IMR-90 (cell line): ENCODE measurements around the gene KLHL11. TPM values are rescaled to one million over a fixed set of nuclear protein-coding genes. Genes with fewer than 3 reads are reported as not detected.

Experiments used
- ATAC-seq: fragments of 200-7000 bp; cut with Tn5 transposase; 2 replicates; pipeline ENCODE4 v1.9.1; 2020; ENCODE audit warnings: low read depth, mild to moderate bottlenecking, moderate library complexity
- BruUV-seq: library from RNA; stranded (reverse); fragments of 400-500 nt; replicated peaks from 2 replicates; lab custom pipeline; 2021; lab: Mats Ljungman, UMichigan
- CTCF ChIA-PET: fragments of 300-600 bp; formaldehyde crosslinking; extraction: SDS; loops from one replicate; lab custom pipeline; 2021; ENCODE audit warnings: antibody characterized with exemption; lab: Yijun Ruan, JAX
- POLR2A ChIA-PET: fragments of 300-600 bp; sonication (Branson Sonifier 250); formaldehyde crosslinking; loops from one replicate; lab custom pipeline; 2022; ENCODE audit warnings: antibody characterized with exemption; ENCODE audit not compliant: unreplicated experiment; lab: Charles Lee
- DNase-seq: peaks from one replicate; pipeline ENCODE4 v3.0.0; 2013
- H2AFZ ChIP-seq: replicated peaks from 2 replicates; pipeline ENCODE3; 2013; ENCODE audit warnings: low read length, mild to moderate bottlenecking; ENCODE audit not compliant: poor library complexity
- H2AK5ac ChIP-seq: 2 replicates; pipeline ENCODE4 v1.6.1; 2013; ENCODE audit warnings: low read depth, low read length, inconsistent platforms
- H2AK9ac ChIP-seq: replicated peaks from 2 replicates; pipeline ENCODE3; 2013; ENCODE audit warnings: mild to moderate bottlenecking, low read depth, low read length, moderate library complexity; ENCODE audit not compliant: poor library complexity
- H2BK120ac ChIP-seq: 2 replicates; pipeline ENCODE4 v1.6.1; 2013; ENCODE audit warnings: low read depth, low read length, inconsistent platforms
- H2BK15ac ChIP-seq: 3 replicates; pipeline ENCODE4 v1.6.1; 2013; ENCODE audit warnings: low read depth, low read length, inconsistent platforms
- H2BK20ac ChIP-seq: 2 replicates; pipeline ENCODE4 v1.6.1; 2013; ENCODE audit warnings: low read depth, mild to moderate bottlenecking, inconsistent platforms, low read length, moderate library complexity
- H2BK5ac ChIP-seq: 2 replicates; pipeline ENCODE4 v1.6.1; 2013; ENCODE audit warnings: mild to moderate bottlenecking, low read depth, low read length, inconsistent platforms; ENCODE audit not compliant: poor library complexity, severe bottlenecking
- H3K14ac ChIP-seq: replicated peaks from 2 replicates; pipeline ENCODE4 v1.6.1; 2013; ENCODE audit warnings: low read depth, low read length, inconsistent platforms
- H3K18ac ChIP-seq: 2 replicates; pipeline ENCODE4 v1.6.1; 2013; ENCODE audit warnings: low read depth, low read length, control low read depth
- H3K23ac ChIP-seq: 2 replicates; pipeline ENCODE4 v1.6.1; 2013; ENCODE audit warnings: low read depth, low read length, inconsistent platforms
- H3K27ac ChIP-seq: 2 replicates; pipeline ENCODE4 v1.5.1; 2013; ENCODE audit warnings: mild to moderate bottlenecking, control low read depth, low read length; ENCODE audit not compliant: insufficient read depth
- H3K27me3 ChIP-seq: 2 replicates; pipeline ENCODE4 v1.6.1; 2013; ENCODE audit warnings: low read length; ENCODE audit not compliant: control insufficient read depth, insufficient read depth
- H3K36me3 ChIP-seq: 2 replicates; pipeline ENCODE4 v1.6.1; 2013; ENCODE audit warnings: low read length, mixed read lengths; ENCODE audit not compliant: control insufficient read depth, insufficient read depth
- H3K4ac ChIP-seq: 2 replicates; pipeline ENCODE4 v1.6.1; 2013; ENCODE audit warnings: low read depth, low read length, inconsistent platforms
- H3K4me1 ChIP-seq: 2 replicates; pipeline ENCODE4 v1.6.1; 2013; ENCODE audit warnings: low read length, mixed read lengths; ENCODE audit not compliant: control insufficient read depth, insufficient read depth
- H3K4me2 ChIP-seq: 2 replicates; pipeline ENCODE4 v1.6.1; 2013; ENCODE audit warnings: low read depth, mild to moderate bottlenecking, control low read depth, low read length, moderate library complexity
- H3K4me3 ChIP-seq: 2 replicates; pipeline ENCODE4 v1.5.1; 2013; ENCODE audit warnings: low read depth, mild to moderate bottlenecking, control low read depth, low read length, moderate library complexity; ENCODE audit not compliant: insufficient read depth
- H3K56ac ChIP-seq: 2 replicates; pipeline ENCODE4 v1.6.1; 2013; ENCODE audit warnings: low read length, inconsistent platforms; ENCODE audit not compliant: insufficient read depth; ENCODE audit errors: extremely low read depth
- H3K79me1 ChIP-seq, 2 experiments: 2 replicates each; pipeline ENCODE4 v1.6.1; 2013; ENCODE audit warnings: low read length in 2 of 2, inconsistent platforms in 1 of 2, low read depth in 1 of 2
- H3K9ac ChIP-seq: 2 replicates; pipeline ENCODE4 v1.6.1; 2013; ENCODE audit warnings: low read depth, low read length, control low read depth
- H3K9me1 ChIP-seq: 2 replicates; pipeline ENCODE4 v1.6.1; 2013; ENCODE audit warnings: low read length, inconsistent platforms; ENCODE audit not compliant: insufficient read depth
- H3K9me3 ChIP-seq: 2 replicates; pipeline ENCODE4 v1.6.1; 2013; ENCODE audit warnings: low read length; ENCODE audit not compliant: control insufficient read depth, insufficient read depth
- H4K20me1 ChIP-seq: 2 replicates; pipeline ENCODE4 v1.6.1; 2013; ENCODE audit warnings: low read length, inconsistent platforms; ENCODE audit not compliant: insufficient read depth
- H4K5ac ChIP-seq: 2 replicates; pipeline ENCODE4 v1.6.1; 2013; ENCODE audit warnings: mild to moderate bottlenecking, low read depth, low read length, control low read depth
- H4K8ac ChIP-seq, 2 experiments: 2 replicates each; pipeline ENCODE4 v1.6.1; 2013; ENCODE audit warnings: low read depth in 2 of 2, low read length in 2 of 2, control low read depth in 1 of 2, inconsistent platforms in 1 of 2
- H4K91ac ChIP-seq: 2 replicates; pipeline ENCODE4 v1.6.1; 2013; ENCODE audit warnings: low read depth, low read length, inconsistent platforms; ENCODE audit not compliant: insufficient read depth
- ELK1 ChIP-seq: fragments of 150-350 bp; IDR thresholded peaks from 2 replicates; pipeline ENCODE4 v1.6.1; 2016; ENCODE audit warnings: low read depth, mild to moderate bottlenecking, low read length, moderate library complexity, borderline replicate concordance
- RFX5 ChIP-seq: IDR thresholded peaks from 2 replicates; pipeline ENCODE4 v1.8.0; 2012; ENCODE audit warnings: low read depth, mild to moderate bottlenecking, low read length, moderate library complexity
- WGBS, 2 experiments: methylation state at CpG; one replicate each; pipeline versions ENCODE4 v1.1.5 to v1.1.7; 2013; ENCODE audit warnings: missing lambda C conversion rate in 2 of 2; ENCODE audit not compliant: insufficient read length in 1 of 2; ENCODE audit errors: extremely low coverage in 2 of 2; 5-methylcytosine and 5-hydroxymethylcytosine counted together
- dilution Hi-C: fragments of 300-500 bp; cut with HindIII; formaldehyde crosslinking; loops from one replicate; pipeline ENCODE4 v1.14.3; 2018; ENCODE audit warnings: low sequenced_read_pairs; ENCODE audit not compliant: unreplicated experiment
- in situ Hi-C: fragments of 300-500 bp; cut with MboI; formaldehyde crosslinking; loops from 3 replicates; pipeline ENCODE4 v1.14.3; 2019; ENCODE audit warnings: low sequenced_read_pairs, inconsistent platforms, mixed read lengths
- intact Hi-C: fragments of 100-400 bp; cut with micrococcal nuclease; formaldehyde crosslinking; loops from 2 replicates; pipeline ENCODE4 v1.10.0; 2022
- polyA plus RNA-seq, 3 experiments: library from polyadenylated mRNA; depleted of rRNA; stranded (reverse); fragments of >200 nt; gene quantifications; 2 replicates each; pipeline ENCODE4 v1.2.3, GENCODE V29; 2012; ENCODE audit warnings: low replicate concordance in 1 of 3
- total RNA-seq: library from RNA; depleted of rRNA; stranded (reverse); fragments of >200 nt; gene quantifications from 2 replicates; pipeline ENCODE4 v1.2.3, GENCODE V29; 2012

Gene KLHL11
- total and polyA plus RNA-seq, 2 of the 4 experiments (the other 2 are of a cell fraction) = 4.1 to 38.5 TPM

GRCh38 chr17:41868568-41868967, 3.3 kb upstream of the KLHL11 start:
- in situ Hi-C loops (no loop called here), dilution Hi-C loops (no loop called here), intact Hi-C loops (loop anchor here (5.0 kb wide), 1 partner anchor 131 kb away; no protein-coding TSS in a partner anchor)
- Histone ChIP-seq H3K4me1 (peaks cover 6% of the 10 kb centered on the region), H4K20me1 (peaks cover 15% of the 10 kb centered on the region; the same call in 1 of the 2 replicates), H4K5ac (no peak overlapping the region), H3K18ac (no peak overlapping the region), H3K36me3 (peaks cover 48% of the 10 kb centered on the region), H3K27me3 (no peaks in the 10 kb centered on the region), H2AFZ (no peak overlapping the region), H2AK5ac (no peak overlapping the region), H3K79me1 (peaks cover 8 to 37% of the 10 kb centered on the region in 2 experiments), H4K91ac (no peak overlapping the region), H2BK20ac (no peak overlapping the region), H2AK9ac (no peak overlapping the region), H3K9me3 (no peaks in the 10 kb centered on the region), H3K9me1 (peaks cover 4% of the 10 kb centered on the region; the same call in 1 of the 2 replicates), H3K4ac (no peak overlapping the region), H2BK120ac (no peak overlapping the region), H3K27ac (no peak overlapping the region), H3K23ac (no peak overlapping the region), H3K9ac (no peak overlapping the region), H3K56ac (no peak overlapping the region), H3K4me2 (no peak overlapping the region), H3K14ac (no peak overlapping the region), H2BK15ac (no peak overlapping the region), H2BK5ac (no peak overlapping the region), H4K8ac (no peak overlapping the region), H3K4me3 (no peak overlapping the region)
- CTCF ChIA-PET = no interaction called here
- WGBS, 2 experiments = no CpG with 5 or more reads among the region's 3 CpGs
- POLR2A ChIA-PET = no interaction called here
- no TSS peak for BruUV-seq
- ATAC-seq (no peak), DNase-seq (no peak)
- TF ChIP-seq ELK1 (no peak), RFX5 (no peak)
